H1 (cell line): Measurements from ENCODE around the gene DKKL1. TPM values are rescaled to one million over a fixed set of nuclear protein-coding genes. Genes with fewer than 3 reads are reported as not detected.

Experiments used
- CTCF ChIA-PET: fragments of 300-600 bp; sonication (Branson Sonifier 250); formaldehyde crosslinking; loops from one replicate; lab custom pipeline; 2021; ENCODE audit not compliant: partially characterized antibody; lab: Charles Lee
- POLR2A ChIA-PET: fragments of 300-600 bp; sonication (Branson Sonifier 250); formaldehyde crosslinking; loops from one replicate; lab custom pipeline; 2021; ENCODE audit warnings: inconsistent platforms; ENCODE audit not compliant: partially characterized antibody; lab: Charles Lee
- DNase-seq, 2 experiments: peaks; one replicate each; pipeline versions ENCODE4 v3.0.0 to v3.0.0-alpha.2; 2010 to 2022; ENCODE audit warnings: low spot score in 2 of 2, low read depth in 1 of 2, mixed read lengths in 1 of 2
- FAIRE-seq: peaks from 2 replicates; lab custom pipeline; 2011; peaks lifted over from hg19 to GRCh38; lab: Jason Lieb, UNC
- H2AFZ ChIP-seq: 2 replicates; pipeline ENCODE4 v1.8.1; 2012; ENCODE audit warnings: low read length, inconsistent platforms
- H2AK5ac ChIP-seq: 2 replicates; pipeline ENCODE4 v1.6.1; 2013; ENCODE audit warnings: low read depth, low read length
- H2BK120ac ChIP-seq: replicated peaks from 2 replicates; pipeline ENCODE3; 2013; ENCODE audit warnings: low read depth, low read length, inconsistent platforms
- H2BK12ac ChIP-seq: 2 replicates; pipeline ENCODE4 v1.6.1; 2013; ENCODE audit warnings: low read depth, low read length
- H2BK15ac ChIP-seq: 2 replicates; pipeline ENCODE4 v1.6.1; 2013; ENCODE audit warnings: low read length
- H2BK20ac ChIP-seq: 2 replicates; pipeline ENCODE4 v1.6.1; 2013; ENCODE audit warnings: low read length
- H2BK5ac ChIP-seq: 2 replicates; pipeline ENCODE4 v1.6.1; 2013; ENCODE audit warnings: low read depth, low read length
- H3K14ac ChIP-seq: 2 replicates; pipeline ENCODE4 v1.6.1; 2013; ENCODE audit warnings: inconsistent platforms; ENCODE audit not compliant: insufficient read length
- H3K18ac ChIP-seq: 2 replicates; pipeline ENCODE4 v1.6.1; 2013; ENCODE audit warnings: low read length; ENCODE audit errors: extremely low read depth
- H3K23ac ChIP-seq: 2 replicates; pipeline ENCODE4 v1.6.1; 2013; ENCODE audit warnings: inconsistent platforms; ENCODE audit not compliant: insufficient read length
- H3K23me2 ChIP-seq: 2 replicates; pipeline ENCODE4 v1.6.1; 2013; ENCODE audit warnings: low read depth, low read length
- H3K27ac ChIP-seq: 2 replicates; pipeline ENCODE4 v1.6.1; 2011; ENCODE audit warnings: low read depth, low read length, inconsistent platforms
- H3K27me3 ChIP-seq, 4 experiments: replicated peaks in 1 of 4; 1 replicate in 1 of 4; 2 replicates in 3 of 4; pipeline versions ENCODE4 v1.6.1 to v1.8.1; 2011 to 2013; ENCODE audit warnings: low read length in 3 of 4, mild to moderate bottlenecking in 3 of 4, inconsistent platforms in 2 of 4, mixed read lengths in 2 of 4, moderate library complexity in 1 of 4; ENCODE audit not compliant: control insufficient read depth in 3 of 4, insufficient read depth in 3 of 4; ENCODE audit errors: extremely low read depth in 1 of 4
- H3K36me3 ChIP-seq, 4 experiments: 2 replicates each; pipeline versions ENCODE4 v1.6.1 to v1.8.1; 2011 to 2013; ENCODE audit warnings: mild to moderate bottlenecking in 4 of 4, low read length in 3 of 4, moderate library complexity in 2 of 4, control low read depth in 1 of 4, inconsistent platforms in 1 of 4; ENCODE audit not compliant: insufficient read depth in 4 of 4, control insufficient read depth in 2 of 4
- H3K4ac ChIP-seq: replicated peaks from 2 replicates; pipeline ENCODE3; 2013; ENCODE audit warnings: low read length, low read depth, mixed read lengths, inconsistent platforms; ENCODE audit not compliant: insufficient read length
- H3K4me1 ChIP-seq, 4 experiments: replicated peaks in 1 of 4; 1 replicate in 1 of 4; 2 replicates in 3 of 4; pipeline versions ENCODE4 v1.6.1 to v1.8.1; 2011 to 2013; ENCODE audit warnings: low read length in 3 of 4, inconsistent platforms in 2 of 4, mixed read lengths in 1 of 4; ENCODE audit not compliant: insufficient read depth in 4 of 4, control insufficient read depth in 3 of 4
- H3K4me2 ChIP-seq, 2 experiments: 2 replicates each; pipeline versions ENCODE4 v1.6.1 to v1.8.1; 2011 to 2013; ENCODE audit warnings: low read depth in 2 of 2, low read length in 2 of 2, control low read depth in 1 of 2, inconsistent platforms in 1 of 2, mild to moderate bottlenecking in 1 of 2; ENCODE audit not compliant: insufficient read depth in 1 of 2
- H3K4me3 ChIP-seq, 4 experiments: fragments of 200-600, 300-600 bp in 1 of 4; sonication (generic), shearing (Covaris generic), sonication (Bioruptor Twin) in 1 of 4; 2 replicates each; pipeline versions ENCODE4 v1.5.1 to v1.8.1; 2011 to 2016; ENCODE audit warnings: low read length in 4 of 4, low read depth in 3 of 4, control low read depth in 2 of 4, inconsistent platforms in 2 of 4, mild to moderate bottlenecking in 2 of 4, mixed read lengths in 1 of 4, moderate library complexity in 1 of 4; ENCODE audit not compliant: insufficient read depth in 2 of 4; ENCODE audit errors: extremely low read depth in 1 of 4
- H3K56ac ChIP-seq: replicated peaks from 2 replicates; pipeline ENCODE3; 2013; ENCODE audit warnings: low read depth, mild to moderate bottlenecking, mixed read lengths, low read length, inconsistent platforms; ENCODE audit not compliant: insufficient read length
- H3K79me1 ChIP-seq: 2 replicates; pipeline ENCODE4 v1.6.1; 2013; ENCODE audit warnings: low read depth, low read length, control low read depth
- H3K79me2 ChIP-seq, 2 experiments: 2 replicates each; pipeline versions ENCODE4 v1.6.1 to v1.8.1; 2012 to 2013; ENCODE audit warnings: low read length in 2 of 2, mild to moderate bottlenecking in 2 of 2, inconsistent platforms in 1 of 2; ENCODE audit not compliant: insufficient read depth in 2 of 2, control insufficient read depth in 1 of 2
- H3K9ac ChIP-seq, 4 experiments: replicated peaks in 1 of 4; 1 replicate in 1 of 4; 2 replicates in 3 of 4; pipeline versions ENCODE4 v1.6.1 to v1.8.1; 2011 to 2013; ENCODE audit warnings: low read depth in 3 of 4, low read length in 3 of 4, control low read depth in 2 of 4, mild to moderate bottlenecking in 2 of 4, moderate library complexity in 2 of 4, inconsistent platforms in 1 of 4; ENCODE audit errors: extremely low read depth in 1 of 4
- H3K9me3 ChIP-seq, 2 experiments: 2 replicates each; pipeline versions ENCODE4 v1.6.1 to v1.8.1; 2012 to 2013; ENCODE audit warnings: mild to moderate bottlenecking in 2 of 2, moderate library complexity in 2 of 2, control low read depth in 1 of 2, inconsistent platforms in 1 of 2, low read depth in 1 of 2, low read length in 1 of 2, mixed read lengths in 1 of 2; ENCODE audit not compliant: insufficient read depth in 2 of 2
- H4K20me1 ChIP-seq, 2 experiments: replicated peaks in 1 of 2; 2 replicates each; pipeline versions ENCODE3 to v1.8.1; 2011 to 2013; ENCODE audit warnings: inconsistent platforms in 2 of 2, low read length in 2 of 2, mild to moderate bottlenecking in 1 of 2; ENCODE audit not compliant: insufficient read depth in 2 of 2, control insufficient read depth in 1 of 2
- H4K5ac ChIP-seq: 2 replicates; pipeline ENCODE4 v1.6.1; 2013; ENCODE audit warnings: low read length, low read depth, mixed read lengths, inconsistent platforms; ENCODE audit not compliant: insufficient read length
- H4K8ac ChIP-seq: 2 replicates; pipeline ENCODE4 v1.8.0; 2013; ENCODE audit warnings: mild to moderate bottlenecking, moderate library complexity, low read length, inconsistent platforms; ENCODE audit not compliant: insufficient read depth; ENCODE audit errors: extremely low read depth
- H4K91ac ChIP-seq: replicated peaks from 2 replicates; pipeline ENCODE3; 2013; ENCODE audit warnings: low read length, mixed read lengths, inconsistent platforms; ENCODE audit not compliant: insufficient read length
- ASH2L ChIP-seq: fragments of 200-600, 300-600 bp; sonication (generic); IDR thresholded peaks from one replicate; pipeline ENCODE4 v1.7.1; 2017; ENCODE audit warnings: low read length
- CREB1 ChIP-seq: IDR thresholded peaks from 2 replicates; pipeline ENCODE4 v1.6.1; 2012; ENCODE audit warnings: inconsistent platforms
- EGR1 ChIP-seq: IDR thresholded peaks from 2 replicates; pipeline ENCODE4 v1.6.1; 2011; ENCODE audit warnings: low read depth, low read length, borderline replicate concordance
- HDAC2 ChIP-seq, 2 experiments: fragments of 300-600 bp in 1 of 2; sonication (generic) in 1 of 2; IDR thresholded peaks; 2 replicates each; pipeline ENCODE4 v1.6.1; 2011 to 2012; ENCODE audit warnings: low read depth in 2 of 2, low read length in 2 of 2, mild to moderate bottlenecking in 2 of 2, moderate library complexity in 2 of 2, borderline replicate concordance in 1 of 2, inconsistent platforms in 1 of 2
- RNF2 ChIP-seq: fragments of 200-900, 300-1000 bp; sonication (generic); IDR thresholded peaks from 2 replicates; pipeline ENCODE4 v1.7.1; 2016; ENCODE audit warnings: borderline replicate concordance, low read depth, mild to moderate bottlenecking, antibody characterized with exemption, low read length; ENCODE audit not compliant: poor library complexity, severe bottlenecking; ENCODE audit errors: missing control alignments
- SIX5 ChIP-seq: IDR thresholded peaks from 2 replicates; pipeline ENCODE4 v1.6.1; 2011; ENCODE audit warnings: mild to moderate bottlenecking, low read depth, low read length
- USF2 ChIP-seq: IDR thresholded peaks from 2 replicates; pipeline ENCODE4 v1.6.1; 2011; ENCODE audit warnings: low read length, improper control_type of control experiment
- WGBS, 2 experiments: shearing (Covaris generic) in 1 of 2; methylation state at CpG; one replicate each; pipeline versions ENCODE4 v1.1.6 to v1.1.7; 2013 to 2015; ENCODE audit warnings: low lambda C conversion rate in 2 of 2, mixed read lengths in 2 of 2, inconsistent platforms in 1 of 2, low coverage in 1 of 2, missing lambda C conversion rate in 1 of 2; ENCODE audit not compliant: insufficient replicate concordance in 2 of 2, insufficient coverage in 1 of 2, insufficient read length in 1 of 2; ENCODE audit errors: extremely low coverage in 1 of 2, missing lambda C conversion rate in 1 of 2; 5-methylcytosine and 5-hydroxymethylcytosine counted together
- polyA plus RNA-seq, 7 experiments: library from polyadenylated mRNA; depleted of rRNA in 3 of 7; stranded (reverse) in 5 of 7; unstranded in 2 of 7; fragments of >200 nt in 5 of 7; fragments of 200-250 nt in 2 of 7; gene quantifications; 1 replicate in 5 of 7; 2 replicates in 1 of 7; 4 replicates in 1 of 7; pipeline versions ENCODE4 v1.2.1 to v1.2.3, GENCODE V29; 2011 to 2013; ENCODE audit warnings: missing spikeins in 2 of 7, mixed read lengths in 2 of 7
- total RNA-seq: library from RNA; stranded (reverse); fragmentation: NEBNext Ultra II Directional; extraction: Animal tissue kit (Norgen Biotek cat#: 25700); gene quantifications from 2 replicates; pipeline ENCODE4 v1.2.1, GENCODE V29; 2021
- TF ChIP-seq, protein P1 (sequence below): IDR thresholded peaks from 2 replicates; pipeline ENCODE4 v1.6.1; 2011; ENCODE audit warnings: low read depth, mild to moderate bottlenecking, low read length; ENCODE audit not compliant: insufficient read depth

DKKL1 gene
- total and polyA plus RNA-seq, 2 of the 8 experiments (the other 6 are each of a cell fraction or from before 2014, with no cell fraction given): 2.6 to 6.8 TPM

DNA sequence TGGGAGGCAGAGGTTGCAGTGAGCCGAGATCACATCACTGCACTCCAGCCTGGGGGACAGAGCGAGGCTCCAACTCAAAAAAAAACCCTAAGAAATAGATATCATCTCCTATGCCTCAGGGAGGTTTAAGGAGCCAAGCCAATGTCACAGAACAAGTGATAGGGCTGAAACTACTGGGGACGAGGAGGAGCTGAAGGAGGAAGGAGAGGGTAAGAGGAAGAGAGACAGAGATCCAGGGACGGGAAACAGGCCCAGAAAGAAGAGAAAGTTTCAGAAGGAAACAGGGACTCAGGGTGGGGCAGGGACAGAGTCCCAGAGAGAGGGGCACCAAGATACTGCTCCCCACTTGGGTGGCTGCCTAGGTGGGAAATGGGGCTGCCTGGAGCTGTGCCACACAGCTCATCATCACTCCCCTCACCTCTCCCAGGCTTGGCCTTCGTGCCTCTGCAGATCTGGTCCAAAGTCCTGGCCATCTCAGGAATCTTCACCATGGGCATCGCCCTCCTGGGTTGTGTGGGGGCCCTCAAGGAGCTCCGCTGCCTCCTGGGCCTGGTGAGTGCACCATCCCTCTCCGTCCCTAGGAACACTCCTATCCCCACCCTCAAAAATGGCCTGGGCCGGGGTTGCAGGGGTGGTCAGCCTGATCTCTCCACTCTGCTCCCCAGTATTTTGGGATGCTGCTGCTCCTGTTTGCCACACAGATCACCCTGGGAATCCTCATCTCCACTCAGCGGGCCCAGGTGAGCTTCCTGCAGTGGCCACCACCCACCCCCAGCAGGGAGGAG is 27.0 kb upstream of the DKKL1 start:
- Histone ChIP-seq H2AK5ac (no peak overlapping the region), H3K79me2 (no peaks in the 10 kb centered on the region), H2BK20ac (no peak overlapping the region), H3K23ac (no peak overlapping the region), H3K27ac (no peak overlapping the region), H2BK5ac (no peak overlapping the region), H4K20me1 (peaks cover 2 to 17% of the 10 kb centered on the region in 2 experiments), H3K23me2 (peaks cover 13% of the 10 kb centered on the region), H3K79me1 (no peaks in the 10 kb centered on the region), H3K4me1 (peaks cover 0 to 17% (median 10%) of the 10 kb centered on the region in 4 experiments; a peak in 6 of 7 replicates), H3K27me3 (peaks cover 0 to 10% (median 3%) of the 10 kb centered on the region in 4 experiments; a peak in 4 of 7 replicates), H3K36me3 (peaks cover 3 to 11% (median 8%) of the 10 kb centered on the region in 4 experiments; a peak in 7 of 8 replicates), H3K14ac (no peak overlapping the region), H4K91ac (no peak overlapping the region), H3K18ac (no peak overlapping the region), H4K5ac (no peak overlapping the region), H2AFZ (no peak overlapping the region), H3K4me3 (no peak overlapping the region), H3K4ac (peak overlapping the region; percentile 74), H3K56ac (no peak overlapping the region), H3K9ac (no peak overlapping the region), H2BK12ac (no peak overlapping the region), H2BK120ac (no peak overlapping the region), H3K4me2 (no peak overlapping the region; a peak in 1 of 4 replicates), H4K8ac (no peak overlapping the region), H2BK15ac (no peak overlapping the region), H3K9me3 (no peaks in the 10 kb centered on the region)
- FAIRE-seq (no peak), DNase-seq (no peak)
- 91% methylated on average over 9 of the region's 10 CpGs; no CpG with 5 or more reads in 1 of the 2 experiments for WGBS, 2 experiments
- ChIA-PET CTCF (interaction anchor here (0.5 to 2.5 kb wide), 7 partner anchors 8 to 111 kb away, joined by 3 to 9 read pairs (median 6); no protein-coding TSS in a partner anchor), POLR2A (interaction anchor here (0.6 to 6.9 kb wide), 12 partner anchors 9 to 99 kb away, joined by 3 to 63 read pairs (median 4); partner anchors contain the start of genes DKKL1 and TEAD2)
- TF ChIP-seq CREB1: no peak
- TF ChIP-seq EGR1: no peak
- TF ChIP-seq SIX5: no peak
- no peak for TF ChIP-seq RNF2
- TF ChIP-seq, protein P1, sequence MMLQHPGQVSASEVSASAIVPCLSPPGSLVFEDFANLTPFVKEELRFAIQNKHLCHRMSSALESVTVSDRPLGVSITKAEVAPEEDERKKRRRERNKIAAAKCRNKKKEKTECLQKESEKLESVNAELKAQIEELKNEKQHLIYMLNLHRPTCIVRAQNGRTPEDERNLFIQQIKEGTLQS: no peak
- TF ChIP-seq USF2: no peak
- TF ChIP-seq ASH2L: no peak
- TF ChIP-seq HDAC2 (IDR thresholded peaks at IDR 0.05; ENCODE audit: borderline replicate concordance in 1 of 2, low read depth in 2 of 2, low read length in 2 of 2): no peak
